GM19455 (cell line): Measurements from ENCODE around the gene KCNT2.

ENCODE experiments used
- ATAC-seq: cut with Tn5 transposase; IDR thresholded peaks from one replicate; pipeline ENCODE4 v1.9.1; 2021; ENCODE audit not compliant: unreplicated experiment

The KCNT2 gene

GRCh38 chr1:196214866-196215265 is 393.4 kb downstream of the KCNT2 start:
- no peak for ATAC-seq

- ATAC-seq = no peak
Observed at GRCh38 chr1:196209983-196210382, 398.3 kb downstream of the KCNT2 start.

- ATAC-seq = no peak
Observed at GRCh38 chr1:196209265-196209664, 399.0 kb downstream of the KCNT2 start.

GRCh38 chr1:196207612-196208217 is 400.5 kb downstream of the KCNT2 start:
- ATAC-seq = no peak

- ATAC-seq = no peak
Observed at GRCh38 chr1:196205882-196206281, 402.4 kb downstream of the KCNT2 start.

GRCh38 chr1:196196486-196196885 is 411.8 kb downstream of the KCNT2 start:
- ATAC-seq = no peak

- ATAC-seq = no peak
Observed at GRCh38 chr1:196193896-196194559, 414.2 kb downstream of the KCNT2 start.

GRCh38 chr1:196183941-196184340 is 424.3 kb downstream of the KCNT2 start:
- ATAC-seq = no peak

GRCh38 chr1:196181594-196181878 is 426.7 kb downstream of the KCNT2 start:
- no peak for ATAC-seq

- ATAC-seq = no peak
Observed at GRCh38 chr1:196180847-196181593, 427.2 kb downstream of the KCNT2 start.

- no peak for ATAC-seq
Observed at GRCh38 chr1:196178083-196178635, 430.1 kb downstream of the KCNT2 start.
